NOMO-1 treated with dmso at 0.1 percent for 144 hours (cell line): ENCODE results near the gene CNTNAP5.

Experiments
- DNase-seq: peaks from one replicate; lab custom pipeline; 2025; ENCODE audit not compliant: unreplicated experiment; lab: John Stamatoyannopoulos, UW

CNTNAP5 gene

GRCh38 chr2:124053796-124054195 is 28.7 kb downstream of the CNTNAP5 start:
- DNase-seq, result no peak

GRCh38 chr2:124063596-124063995 is 38.5 kb downstream of the CNTNAP5 start:
- no peak for DNase-seq

- no peak for DNase-seq
These were observed 40.5 kb downstream of the CNTNAP5 start for GRCh38 chr2:124065636-124066035.

GRCh38 chr2:124066776-124067175 is 41.7 kb downstream of the CNTNAP5 start:
- DNase-seq, result no peak

- no peak for DNase-seq
These were observed 54.0 kb downstream of the CNTNAP5 start for GRCh38 chr2:124079045-124079444.

GRCh38 chr2:124080281-124081153 is 55.4 kb downstream of the CNTNAP5 start:
- DNase-seq, result no peak

GRCh38 chr2:124081154-124081716 is 56.1 kb downstream of the CNTNAP5 start:
- DNase-seq, result no peak

- DNase-seq, result no peak
These were observed 63.5 kb downstream of the CNTNAP5 start for GRCh38 chr2:124088616-124089015.

- no peak for DNase-seq
These were observed 66.6 kb downstream of the CNTNAP5 start for GRCh38 chr2:124091721-124092120.

GRCh38 chr2:124092651-124093050 is 67.6 kb downstream of the CNTNAP5 start:
- no peak for DNase-seq

GRCh38 chr2:124104914-124105313 is 79.8 kb downstream of the CNTNAP5 start:
- no peak for DNase-seq

GRCh38 chr2:124112206-124112605 is 87.1 kb downstream of the CNTNAP5 start:
- no peak for DNase-seq

GRCh38 chr2:124112966-124113365 is 87.9 kb downstream of the CNTNAP5 start:
- DNase-seq, result no peak

GRCh38 chr2:124120246-124120645 is 95.2 kb downstream of the CNTNAP5 start:
- DNase-seq, result no peak

GRCh38 chr2:124121106-124121505 is 96.0 kb downstream of the CNTNAP5 start:
- DNase-seq, result no peak

GRCh38 chr2:124121760-124122275 is 96.7 kb downstream of the CNTNAP5 start:
- DNase-seq, result no peak

- DNase-seq, result no peak
These were observed 97.3 kb downstream of the CNTNAP5 start for GRCh38 chr2:124122340-124122739.

GRCh38 chr2:124131276-124131675 is 106.2 kb downstream of the CNTNAP5 start:
- no peak for DNase-seq

GRCh38 chr2:124136110-124136509 is 111.0 kb downstream of the CNTNAP5 start:
- DNase-seq, result no peak

GRCh38 chr2:124138076-124138475 is 113.0 kb downstream of the CNTNAP5 start:
- no peak for DNase-seq

- DNase-seq, result no peak
These were observed 120.9 kb downstream of the CNTNAP5 start for GRCh38 chr2:124145982-124146381.

GRCh38 chr2:124147552-124147951 is 122.5 kb downstream of the CNTNAP5 start:
- no peak for DNase-seq
